IPS DF 4.7 (cell line): ENCODE measurements around the gene MIEF2.

Source experiments
- DNase-seq: peaks from one replicate; pipeline ENCODE4 v3.0.0-alpha.2; 2013; ENCODE audit warnings: low spot score; ENCODE audit errors: extremely low read depth

Gene MIEF2

DNA sequence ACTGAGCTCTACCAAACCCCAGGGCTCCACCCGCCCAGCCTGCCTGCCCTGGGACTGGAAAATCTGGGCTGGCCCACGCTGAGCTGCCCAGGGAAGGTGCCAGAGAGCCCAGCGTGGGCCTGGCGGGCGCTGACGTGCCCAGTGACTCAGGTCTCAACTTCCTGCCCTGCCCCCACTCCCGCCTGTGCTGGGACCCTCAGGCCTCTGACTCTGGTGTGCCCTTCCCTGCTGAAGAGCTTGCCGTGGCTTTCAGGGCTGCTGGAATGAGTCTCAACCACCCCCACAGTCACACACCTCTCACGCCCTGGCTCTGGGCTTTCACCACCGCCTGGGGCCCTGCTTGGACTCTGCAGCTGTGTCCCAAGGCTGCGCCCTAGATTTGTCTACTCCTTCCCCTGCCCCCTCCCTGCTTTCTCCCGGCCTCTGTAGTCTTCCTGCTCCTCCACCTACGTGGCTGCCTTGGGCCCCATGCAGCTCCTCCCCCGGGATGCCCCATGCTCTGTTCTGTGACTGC, 24.7 kb upstream of the MIEF2 start:
- DNase-seq: no peak

GRCh38 chr17:18236494-18236893, 24.0 kb upstream of the MIEF2 start:
- no peak for DNase-seq

GRCh38 chr17:18237461-18237860, 23.0 kb upstream of the MIEF2 start:
- DNase-seq: no peak

DNA sequence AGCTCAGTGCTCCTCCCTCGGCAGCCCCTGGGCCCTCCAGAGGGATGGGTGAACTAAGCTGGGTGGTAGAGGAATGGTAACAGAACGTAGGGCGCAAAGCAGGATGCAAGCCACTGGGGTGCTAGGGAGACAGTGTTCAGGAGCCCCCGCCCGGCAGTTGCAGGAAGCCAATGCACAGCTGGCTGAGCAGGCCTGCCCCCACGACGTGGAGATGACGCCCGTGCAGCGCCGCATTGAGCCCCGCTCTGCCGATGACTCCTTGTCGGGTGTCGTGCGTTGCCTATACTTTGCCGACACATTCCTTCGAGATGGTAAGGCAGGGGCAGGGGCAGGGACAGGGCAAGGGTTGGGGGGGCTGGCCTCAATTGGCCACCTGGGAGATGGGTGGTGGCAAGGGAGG, 22.2 kb upstream of the MIEF2 start:
- DNase-seq: no peak

GRCh38 chr17:18240449-18240848, 20.0 kb upstream of the MIEF2 start:
- DNase-seq: no peak

GRCh38 chr17:18241229-18241871, 19.1 kb upstream of the MIEF2 start:
- no peak for DNase-seq

DNA sequence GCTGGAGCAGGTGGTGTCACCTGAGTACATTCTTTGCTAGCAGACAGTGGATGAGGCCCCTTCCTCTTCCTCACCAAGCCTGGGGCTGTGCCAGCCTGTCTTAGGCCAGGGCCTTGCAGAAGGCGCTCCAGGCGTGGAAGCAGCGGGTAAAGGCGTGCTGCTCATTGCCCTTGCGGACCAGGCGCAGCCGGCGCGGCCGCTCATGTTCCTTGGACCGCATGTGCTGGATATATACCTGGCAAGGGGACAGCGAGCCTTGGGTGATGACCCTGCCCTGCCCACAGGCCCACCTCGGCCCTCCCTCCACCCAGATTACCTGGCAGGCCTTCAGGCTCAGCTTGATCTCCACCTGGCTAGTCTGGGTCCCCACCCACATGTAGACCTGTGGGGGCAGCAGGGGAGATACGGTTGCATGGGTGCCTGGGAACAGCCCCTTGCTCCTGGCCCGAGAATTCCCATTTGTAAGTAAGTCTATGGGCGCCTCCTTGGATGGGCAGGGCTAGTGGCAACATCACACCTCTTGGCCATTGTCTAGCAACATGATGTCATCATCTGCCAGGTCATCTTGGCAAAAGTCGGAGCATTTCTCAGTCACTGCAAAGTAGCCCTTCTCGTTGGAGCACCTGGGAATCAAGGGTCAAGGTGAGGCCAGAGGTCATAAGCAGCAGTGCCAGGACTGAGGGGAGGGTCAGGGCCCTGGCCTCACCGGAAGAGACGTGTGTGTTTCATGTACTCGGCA, 15.3 kb upstream of the MIEF2 start:
- DNase-seq: no peak

- no peak for DNase-seq
Observed at GRCh38 chr17:18246109-18246725, 14.2 kb upstream of the MIEF2 start.

GRCh38 chr17:18246880-18247612, 13.4 kb upstream of the MIEF2 start:
- DNase-seq: no peak

GRCh38 chr17:18247613-18248001, 12.9 kb upstream of the MIEF2 start:
- DNase-seq: no peak

- DNase-seq: no peak
Observed at GRCh38 chr17:18248300-18248731, 12.1 kb upstream of the MIEF2 start.

DNA sequence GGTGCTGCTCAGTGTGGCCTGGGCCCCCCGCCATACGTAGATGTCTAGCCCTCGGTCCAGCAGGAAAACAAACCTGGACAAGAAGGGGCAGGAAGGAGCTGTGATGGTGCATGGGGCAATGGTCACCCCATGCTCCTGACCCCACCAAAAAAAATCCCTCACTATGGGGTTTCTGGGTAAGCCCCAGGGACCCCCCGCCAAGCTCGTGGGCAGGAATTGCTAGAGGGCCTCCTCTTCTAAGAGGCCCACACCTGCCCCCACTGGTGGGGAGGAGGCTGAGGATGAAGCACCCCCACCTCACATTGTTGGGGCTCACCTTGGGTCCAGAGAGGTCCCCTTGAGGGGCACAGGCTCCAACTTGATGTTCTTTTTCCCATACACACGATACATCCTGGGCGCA, 11.7 kb upstream of the MIEF2 start:
- no peak for DNase-seq

GRCh38 chr17:18250259-18250658, 10.2 kb upstream of the MIEF2 start:
- no peak for DNase-seq

- DNase-seq: no peak
Observed at GRCh38 chr17:18250708-18251107, 9.8 kb upstream of the MIEF2 start.

- DNase-seq: no peak
Observed at GRCh38 chr17:18251204-18251603, 9.3 kb upstream of the MIEF2 start.

- DNase-seq: no peak
Observed at GRCh38 chr17:18252160-18252559, 8.3 kb upstream of the MIEF2 start.

DNA sequence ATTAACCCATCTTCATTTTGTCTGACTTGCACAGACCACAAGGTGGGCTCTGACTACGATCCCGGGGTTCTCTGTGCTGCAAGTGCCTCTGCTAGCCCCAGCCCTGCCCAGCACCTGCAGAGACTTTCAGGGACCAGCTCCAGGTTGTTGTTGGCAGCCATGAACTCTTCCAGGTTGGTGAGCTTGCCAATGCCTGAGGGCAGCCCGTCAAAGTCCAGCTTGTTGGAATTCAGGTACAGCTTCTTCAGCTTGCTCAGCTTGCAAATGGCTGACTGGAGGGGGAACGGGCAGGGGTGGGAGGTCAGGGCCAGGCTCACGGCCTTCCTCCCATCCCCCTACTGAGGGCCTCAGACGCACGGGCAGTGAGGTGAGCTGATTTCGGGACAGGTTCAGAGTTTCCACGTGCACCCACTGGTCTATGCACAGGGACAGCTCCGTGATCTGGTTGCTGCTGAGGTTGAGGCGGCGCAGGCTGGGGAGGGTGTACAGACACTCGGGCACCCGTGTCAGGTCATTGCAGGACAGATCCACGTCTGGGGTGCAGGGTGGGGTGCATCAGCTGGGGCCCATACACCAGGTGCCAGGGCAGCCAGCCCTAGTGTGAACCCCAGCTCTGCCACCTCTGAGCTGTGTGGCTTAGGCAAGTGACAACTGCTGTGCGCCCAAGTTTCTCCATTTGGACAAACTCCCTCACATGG, 7.1 kb upstream of the MIEF2 start:
- DNase-seq: no peak

GRCh38 chr17:18253947-18254821, 6.3 kb upstream of the MIEF2 start:
- no peak for DNase-seq

DNA sequence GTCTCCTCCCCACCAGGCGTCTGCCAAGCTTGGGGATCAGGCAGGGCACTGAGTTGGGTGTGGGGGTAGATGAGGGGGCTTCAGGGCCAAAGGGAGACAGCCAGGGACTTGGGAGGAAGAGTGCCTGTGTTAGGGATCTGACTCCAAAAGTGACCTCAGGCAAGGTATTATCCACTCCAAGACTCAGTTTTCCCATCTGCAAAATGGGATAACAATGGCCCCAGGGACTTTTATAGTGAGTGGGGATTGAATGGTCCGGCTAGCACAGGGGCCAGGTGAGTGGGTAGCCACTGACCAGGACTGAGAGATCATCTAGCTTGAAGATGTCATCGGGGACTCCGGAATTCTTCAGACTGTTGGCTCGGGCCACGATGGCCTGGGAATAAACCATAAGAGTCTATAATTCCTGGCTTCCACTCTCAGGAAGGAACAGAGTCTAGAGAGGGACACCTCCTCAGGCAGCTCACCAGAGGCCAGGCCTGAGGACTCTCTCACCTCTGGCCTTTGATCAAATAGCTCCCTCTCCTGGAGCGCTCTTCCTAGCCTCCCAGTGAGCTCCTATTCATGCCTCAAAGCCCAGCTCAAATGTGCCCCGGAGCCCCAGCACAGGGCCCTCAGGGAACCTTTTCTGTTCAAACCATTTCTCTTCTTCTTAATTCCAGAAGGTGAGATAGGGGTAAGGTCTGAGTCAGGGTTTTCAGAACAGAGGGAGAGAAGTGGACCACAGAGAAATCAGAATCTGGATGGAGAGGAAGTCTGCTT, 5.4 kb upstream of the MIEF2 start:
- no peak for DNase-seq

DNA sequence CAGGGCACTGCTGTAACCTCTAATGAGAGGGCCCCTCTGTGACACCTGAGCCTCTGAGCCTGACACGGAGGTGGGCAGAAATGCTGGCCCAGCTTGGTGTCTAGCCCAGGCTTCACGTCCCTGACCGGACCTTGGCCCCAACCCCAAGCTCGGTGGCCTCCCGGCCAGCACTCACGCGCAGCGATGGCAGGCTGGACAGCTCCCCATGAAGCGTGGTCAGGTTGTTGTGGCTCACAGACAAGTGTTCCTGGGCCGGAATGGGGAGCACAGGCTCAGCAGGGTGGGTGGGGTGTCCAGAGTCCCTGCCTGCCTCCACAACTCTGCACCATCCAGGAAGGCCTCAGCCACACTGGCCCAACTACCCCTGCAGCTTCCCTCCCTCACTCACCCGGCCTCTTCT, 4.1 kb upstream of the MIEF2 start:
- no peak for DNase-seq
